Activated CD4-positive, alpha-beta T cell treated with anti-CD3 and anti-CD28 coated beads, Interleukin-2, amount 10 ng/mL, durations not matched to agents 7 days and 5 days (primary cell): ENCODE data around the gene SPP1. TPM values are rescaled to one million over a fixed set of nuclear protein-coding genes. Genes with fewer than 3 reads are reported as not detected.

Experiments
- CTCF ChIA-PET: fragments of 350-600 bp; sonication (Branson Sonifier 250); formaldehyde crosslinking; loops from one replicate; lab custom pipeline; 2021; ENCODE audit warnings: antibody characterized with exemption; lab: Charles Lee
- POLR2A ChIA-PET: fragments of 350-600 bp; sonication (Branson Sonifier 250); formaldehyde crosslinking; loops from one replicate; lab custom pipeline; 2021; ENCODE audit warnings: antibody characterized with exemption; lab: Charles Lee
- DNase-seq: peaks from one replicate; pipeline ENCODE4 v3.0.0-alpha.2; 2020
- H3K27ac Mint-ChIP-seq: one replicate; pipeline ENCODE4 v1.8.0; 2021; ENCODE audit warnings: mild to moderate bottlenecking, moderate library complexity, mixed read lengths
- H3K27me3 Mint-ChIP-seq: one replicate; pipeline ENCODE4 v1.8.0; 2021; ENCODE audit warnings: mixed read lengths
- H3K36me3 Mint-ChIP-seq: one replicate; pipeline ENCODE4 v1.8.0; 2021; ENCODE audit warnings: low read depth, mixed read lengths
- H3K4me1 Mint-ChIP-seq: one replicate; pipeline ENCODE4 v1.8.0; 2021; ENCODE audit warnings: mixed read lengths
- H3K4me3 Mint-ChIP-seq: one replicate; pipeline ENCODE4 v1.8.0; 2021; ENCODE audit warnings: mild to moderate bottlenecking, moderate library complexity, mixed read lengths
- H3K9me3 Mint-ChIP-seq: one replicate; pipeline ENCODE4 v1.8.0; 2021; ENCODE audit warnings: mixed read lengths
- total RNA-seq, 2 experiments: library from RNA; stranded (reverse); gene quantifications; one replicate each; pipeline ENCODE4 v1.2.3, GENCODE V29; 2021

SPP1 gene
- total RNA-seq, 2 experiments from 2014 or later = 0.17 to 0.79 TPM

GRCh38 chr4:88005946-88006345 lies 30.4 kb downstream of the SPP1 start:
- Mint-ChIP-seq H3K27ac (no peak overlapping the region), H3K4me1 (peaks cover 26% of the 10 kb centered on the region), H3K9me3 (no peaks in the 10 kb centered on the region), H3K36me3 (peaks cover 3% of the 10 kb centered on the region), H3K4me3 (peak overlapping the region; percentile 8), H3K27me3 (peaks cover 17% of the 10 kb centered on the region)
- POLR2A ChIA-PET = no interaction called here
- CTCF ChIA-PET = interaction anchor here (1.5 kb wide), 1 partner anchor 15 kb away, joined by 4 read pairs; no protein-coding TSS in a partner anchor
- DNase-seq = no peak

GRCh38 chr4:88006956-88007303 lies 31.4 kb downstream of the SPP1 start:
- Mint-ChIP-seq H3K9me3 (no peaks in the 10 kb centered on the region), H3K4me3 (peak overlapping the region; percentile 78), H3K4me1 (peaks cover 33% of the 10 kb centered on the region), H3K36me3 (peaks cover 5% of the 10 kb centered on the region), H3K27ac (peak overlapping the region; percentile 60), H3K27me3 (peaks cover 14% of the 10 kb centered on the region)
- ChIA-PET CTCF (interaction anchor here (1.5 kb wide), 1 partner anchor 14 kb away, joined by 4 read pairs; no protein-coding TSS in a partner anchor), POLR2A (no interaction called here)
- no peak for DNase-seq

GRCh38 chr4:88007304-88008121 lies 32.0 kb downstream of the SPP1 start, which contains the start of gene PKD2:
Gene PKD2 (plus strand): TSS chr4:88007635. CDS start chr4:88007734, 99 bp downstream.
- Mint-ChIP-seq H3K27ac (peak within 1 kb of the TSS; percentile 83), H3K4me3 (peak within 1 kb of the TSS; percentile 93), H3K9me3 (no peaks in the 10 kb centered on the region), H3K36me3 (peaks cover 5% of the 10 kb centered on the region), H3K27me3 (peaks cover 12% of the 10 kb centered on the region), H3K4me1 (peaks cover 37% of the 10 kb centered on the region)
- ChIA-PET CTCF (no interaction called here), POLR2A (no interaction called here)
- DNase-seq = peak; percentile 77

GRCh38 chr4:88008122-88008742 lies 32.7 kb downstream of the SPP1 start:
- peak overlapping the region; percentile 83 for H3K27ac Mint-ChIP-seq
- CTCF ChIA-PET = no interaction called here

GRCh38 chr4:88008743-88009171 lies 33.2 kb downstream of the SPP1 start:
- H3K27me3 Mint-ChIP-seq = peaks cover 12% of the 10 kb centered on the region
- H3K27ac Mint-ChIP-seq = peak overlapping the region; percentile 83
- POLR2A ChIA-PET = no interaction called here
- H3K9me3 Mint-ChIP-seq = no peaks in the 10 kb centered on the region
- DNase-seq = peak; percentile 9
- peak overlapping the region; percentile 93 for H3K4me3 Mint-ChIP-seq
- H3K4me1 Mint-ChIP-seq = peaks cover 44% of the 10 kb centered on the region
- peaks cover 8% of the 10 kb centered on the region for H3K36me3 Mint-ChIP-seq
- CTCF ChIA-PET = interaction anchor here (0.6 to 0.8 kb wide), 2 partner anchors 8 to 13 kb away, joined by 3 read pairs; no protein-coding TSS in a partner anchor

More at GRCh38 chr4:88008122-88008742, 32.7 kb downstream of the SPP1 start:
- H3K4me3 Mint-ChIP-seq = peak overlapping the region; percentile 93
- POLR2A ChIA-PET = no interaction called here
- H3K27me3 Mint-ChIP-seq = peaks cover 12% of the 10 kb centered on the region
- peak; percentile 26 for DNase-seq
- peaks cover 44% of the 10 kb centered on the region for H3K4me1 Mint-ChIP-seq
- H3K9me3 Mint-ChIP-seq = no peaks in the 10 kb centered on the region
- peaks cover 8% of the 10 kb centered on the region for H3K36me3 Mint-ChIP-seq

- CTCF ChIA-PET = interaction anchor here (0.6 kb wide), 2 partner anchors 174 to 398 kb away, joined by 4 to 6 read pairs; no protein-coding TSS in a partner anchor
Measured at GRCh38 chr4:88009871-88010270, 34.4 kb downstream of the SPP1 start.

GRCh38 chr4:88010966-88011365 lies 35.5 kb downstream of the SPP1 start:
- ChIA-PET CTCF (no interaction called here), POLR2A (no interaction called here)
- peaks cover 44% of the 10 kb centered on the region for H3K4me1 Mint-ChIP-seq
- no peak overlapping the region for H3K4me3 Mint-ChIP-seq
- H3K27me3 Mint-ChIP-seq = peaks cover 9% of the 10 kb centered on the region
- no peak for DNase-seq
- no peak overlapping the region for H3K27ac Mint-ChIP-seq
- no peaks in the 10 kb centered on the region for H3K9me3 Mint-ChIP-seq
- H3K36me3 Mint-ChIP-seq = peaks cover 8% of the 10 kb centered on the region

More at GRCh38 chr4:88009871-88010270, 34.4 kb downstream of the SPP1 start:
- no peak for DNase-seq
- H3K27ac Mint-ChIP-seq = no peak overlapping the region
- peaks cover 44% of the 10 kb centered on the region for H3K4me1 Mint-ChIP-seq
- peaks cover 8% of the 10 kb centered on the region for H3K36me3 Mint-ChIP-seq
- H3K27me3 Mint-ChIP-seq = peaks cover 12% of the 10 kb centered on the region
- POLR2A ChIA-PET = no interaction called here
- H3K9me3 Mint-ChIP-seq = no peaks in the 10 kb centered on the region
- H3K4me3 Mint-ChIP-seq = no peak overlapping the region

- Mint-ChIP-seq H3K27ac (no peak overlapping the region), H3K4me1 (peaks cover 36% of the 10 kb centered on the region), H3K9me3 (no peaks in the 10 kb centered on the region), H3K36me3 (peaks cover 8% of the 10 kb centered on the region), H3K4me3 (no peak overlapping the region), H3K27me3 (no peaks in the 10 kb centered on the region)
- DNase-seq = no peak
- ChIA-PET POLR2A (no interaction called here), CTCF (no interaction called here)
Measured at GRCh38 chr4:88012647-88013046, 37.1 kb downstream of the SPP1 start.

- no peak for DNase-seq
- ChIA-PET POLR2A (no interaction called here), CTCF (interaction anchor here (1.4 kb wide), 1 partner anchor 192 kb away, joined by 3 read pairs; no protein-coding TSS in a partner anchor)
- Mint-ChIP-seq H3K27ac (no peak overlapping the region), H3K36me3 (peaks cover 8% of the 10 kb centered on the region), H3K27me3 (no peaks in the 10 kb centered on the region), H3K9me3 (no peaks in the 10 kb centered on the region), H3K4me3 (no peak overlapping the region), H3K4me1 (peaks cover 27% of the 10 kb centered on the region)
Measured at GRCh38 chr4:88014386-88014905, 38.9 kb downstream of the SPP1 start.

GRCh38 chr4:88015659-88016295 lies 40.3 kb downstream of the SPP1 start:
- Mint-ChIP-seq H3K4me1 (peaks cover 21% of the 10 kb centered on the region), H3K9me3 (no peaks in the 10 kb centered on the region), H3K36me3 (peaks cover 10% of the 10 kb centered on the region), H3K27me3 (no peaks in the 10 kb centered on the region), H3K27ac (no peak overlapping the region), H3K4me3 (no peak overlapping the region)
- ChIA-PET POLR2A (no interaction called here), CTCF (no interaction called here)
- no peak for DNase-seq

- H3K4me3 Mint-ChIP-seq = no peak overlapping the region
- H3K4me1 Mint-ChIP-seq = peaks cover 7% of the 10 kb centered on the region
- DNase-seq = no peak
- H3K27me3 Mint-ChIP-seq = no peaks in the 10 kb centered on the region
- no peak overlapping the region for H3K27ac Mint-ChIP-seq
- ChIA-PET POLR2A (no interaction called here), CTCF (no interaction called here)
- H3K36me3 Mint-ChIP-seq = peaks cover 11% of the 10 kb centered on the region
- no peaks in the 10 kb centered on the region for H3K9me3 Mint-ChIP-seq
Measured at GRCh38 chr4:88017516-88018297, 42.2 kb downstream of the SPP1 start.

- Mint-ChIP-seq H3K4me1 (peaks cover 2% of the 10 kb centered on the region), H3K4me3 (no peak overlapping the region), H3K9me3 (no peaks in the 10 kb centered on the region), H3K27me3 (no peaks in the 10 kb centered on the region), H3K27ac (no peak overlapping the region), H3K36me3 (peaks cover 10% of the 10 kb centered on the region)
- POLR2A ChIA-PET = no interaction called here
- DNase-seq = no peak
- CTCF ChIA-PET = no interaction called here
Measured at GRCh38 chr4:88018466-88018865, 43.0 kb downstream of the SPP1 start.
